Lung (tissue), 12 donors: ENCODE measurements around the gene TDRKH. TPM values are rescaled to one million over a fixed set of nuclear protein-coding genes. Genes with fewer than 3 reads are reported as not detected.

Experiments
- ATAC-seq: fragments of 200-7000 bp; cut with Tn5 transposase; one replicate; pipeline ENCODE4 v1.9.1; 2020; ENCODE audit warnings: moderate number of reproducible peaks; ENCODE audit not compliant: insufficient read depth, low FRiP score
- DNase-seq, 3 donors: peaks; one replicate each; pipeline ENCODE4 v3.0.0-alpha.2; 2013 to 2017
- H3K27ac ChIP-seq, 2 donors: one replicate each; pipeline ENCODE4 v1.5.1; 2013; ENCODE audit warnings: mild to moderate bottlenecking in 2 of 2, moderate library complexity in 2 of 2, control low read depth in 1 of 2, inconsistent platforms in 1 of 2, low read depth in 1 of 2, low read length in 1 of 2
- H3K27me3 ChIP-seq, 3 donors: one replicate each; pipeline ENCODE4 v1.5.1; 2013; ENCODE audit warnings: low read length in 2 of 3; ENCODE audit not compliant: control insufficient read depth in 3 of 3, insufficient read depth in 3 of 3
- H3K36me3 ChIP-seq, 4 donors: one replicate each; pipeline ENCODE4 v1.5.1; 2013; ENCODE audit warnings: low read length in 4 of 4, mild to moderate bottlenecking in 1 of 4, moderate library complexity in 1 of 4; ENCODE audit not compliant: control insufficient read depth in 4 of 4, insufficient read depth in 4 of 4
- H3K4me1 ChIP-seq, 5 donors: one replicate each; pipeline ENCODE4 v1.5.1; 2013; ENCODE audit warnings: low read length in 5 of 5, mild to moderate bottlenecking in 2 of 5, moderate library complexity in 1 of 5; ENCODE audit not compliant: control insufficient read depth in 5 of 5, insufficient read depth in 5 of 5
- H3K4me3 ChIP-seq: one replicate; pipeline ENCODE4 v1.5.1; 2013; ENCODE audit warnings: mild to moderate bottlenecking, control low read depth, moderate library complexity
- H3K9ac ChIP-seq, 2 donors: one replicate each; pipeline ENCODE4 v1.5.1; 2013; ENCODE audit warnings: low read length in 2 of 2, control low read depth in 1 of 2; ENCODE audit not compliant: insufficient read depth in 1 of 2
- H3K9me3 ChIP-seq, 4 donors: one replicate each; pipeline ENCODE4 v1.5.1; 2013; ENCODE audit warnings: low read length in 3 of 4, mild to moderate bottlenecking in 1 of 4, moderate library complexity in 1 of 4; ENCODE audit not compliant: control insufficient read depth in 4 of 4, insufficient read depth in 3 of 4
- WGBS, 2 donors: extraction: QIAGEN DNeasy Blood & Tissue Kit; methylation state at CpG; one replicate each; pipeline ENCODE4 v1.1.7; 2013; 5-methylcytosine and 5-hydroxymethylcytosine counted together
- polyA plus RNA-seq, 2 donors: library from polyadenylated mRNA; stranded (reverse); fragments of 200-250 nt; gene quantifications; one replicate each; pipeline ENCODE4 v1.2.1, GENCODE V29; 2013
- total RNA-seq, 2 donors: library from RNA; depleted of rRNA in 1 of 2; stranded (reverse); fragments of >200 nt in 1 of 2; gene quantifications; one replicate each; pipeline ENCODE4 v1.2.1, GENCODE V29; 2014 to 2021
- TF ChIP-seq, protein P1 (sequence below): IDR thresholded peaks from 2 replicates; pipeline ENCODE4 v1.5.1; 2012; ENCODE audit warnings: mild to moderate bottlenecking; ENCODE audit errors: control extremely low read depth, extremely low read depth
- donor health status: control.
- donor health status: control.
- donor health status: Bipolar disorder and iron deficiency.
- donor health status: healthy.
- donor health status: DM: yes; HTN: yes; CAD: no.

Gene TDRKH
- total and polyA plus RNA-seq, 4 donors, result 5.6 to 18.1 (median 8.8) TPM

- Histone ChIP-seq H3K4me1 (peaks cover 2 to 15% (median 7%) of the 10 kb centered on the region in 5 donors), H3K9me3 (no peaks in the 10 kb centered on the region), H3K27ac (peak overlapping the region; percentile 92 to 98), H3K36me3 (peaks cover 10 to 26% (median 12%) of the 10 kb centered on the region in 4 donors), H3K4me3 (peak overlapping the region; percentile 83), H3K9ac (peak overlapping the region; percentile 72 to 90), H3K27me3 (no peaks in the 10 kb centered on the region)
- no peak for DNase-seq
- WGBS, 2 donors, result 55 to 57% methylated on average over 10 of the region's 10 CpGs
- no peak for ATAC-seq
- TF ChIP-seq, protein P1, sequence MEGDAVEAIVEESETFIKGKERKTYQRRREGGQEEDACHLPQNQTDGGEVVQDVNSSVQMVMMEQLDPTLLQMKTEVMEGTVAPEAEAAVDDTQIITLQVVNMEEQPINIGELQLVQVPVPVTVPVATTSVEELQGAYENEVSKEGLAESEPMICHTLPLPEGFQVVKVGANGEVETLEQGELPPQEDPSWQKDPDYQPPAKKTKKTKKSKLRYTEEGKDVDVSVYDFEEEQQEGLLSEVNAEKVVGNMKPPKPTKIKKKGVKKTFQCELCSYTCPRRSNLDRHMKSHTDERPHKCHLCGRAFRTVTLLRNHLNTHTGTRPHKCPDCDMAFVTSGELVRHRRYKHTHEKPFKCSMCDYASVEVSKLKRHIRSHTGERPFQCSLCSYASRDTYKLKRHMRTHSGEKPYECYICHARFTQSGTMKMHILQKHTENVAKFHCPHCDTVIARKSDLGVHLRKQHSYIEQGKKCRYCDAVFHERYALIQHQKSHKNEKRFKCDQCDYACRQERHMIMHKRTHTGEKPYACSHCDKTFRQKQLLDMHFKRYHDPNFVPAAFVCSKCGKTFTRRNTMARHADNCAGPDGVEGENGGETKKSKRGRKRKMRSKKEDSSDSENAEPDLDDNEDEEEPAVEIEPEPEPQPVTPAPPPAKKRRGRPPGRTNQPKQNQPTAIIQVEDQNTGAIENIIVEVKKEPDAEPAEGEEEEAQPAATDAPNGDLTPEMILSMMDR, result no peak
Observed at GRCh38 chr1:151763990-151764389, 26.3 kb downstream of the TDRKH start.

DNA sequence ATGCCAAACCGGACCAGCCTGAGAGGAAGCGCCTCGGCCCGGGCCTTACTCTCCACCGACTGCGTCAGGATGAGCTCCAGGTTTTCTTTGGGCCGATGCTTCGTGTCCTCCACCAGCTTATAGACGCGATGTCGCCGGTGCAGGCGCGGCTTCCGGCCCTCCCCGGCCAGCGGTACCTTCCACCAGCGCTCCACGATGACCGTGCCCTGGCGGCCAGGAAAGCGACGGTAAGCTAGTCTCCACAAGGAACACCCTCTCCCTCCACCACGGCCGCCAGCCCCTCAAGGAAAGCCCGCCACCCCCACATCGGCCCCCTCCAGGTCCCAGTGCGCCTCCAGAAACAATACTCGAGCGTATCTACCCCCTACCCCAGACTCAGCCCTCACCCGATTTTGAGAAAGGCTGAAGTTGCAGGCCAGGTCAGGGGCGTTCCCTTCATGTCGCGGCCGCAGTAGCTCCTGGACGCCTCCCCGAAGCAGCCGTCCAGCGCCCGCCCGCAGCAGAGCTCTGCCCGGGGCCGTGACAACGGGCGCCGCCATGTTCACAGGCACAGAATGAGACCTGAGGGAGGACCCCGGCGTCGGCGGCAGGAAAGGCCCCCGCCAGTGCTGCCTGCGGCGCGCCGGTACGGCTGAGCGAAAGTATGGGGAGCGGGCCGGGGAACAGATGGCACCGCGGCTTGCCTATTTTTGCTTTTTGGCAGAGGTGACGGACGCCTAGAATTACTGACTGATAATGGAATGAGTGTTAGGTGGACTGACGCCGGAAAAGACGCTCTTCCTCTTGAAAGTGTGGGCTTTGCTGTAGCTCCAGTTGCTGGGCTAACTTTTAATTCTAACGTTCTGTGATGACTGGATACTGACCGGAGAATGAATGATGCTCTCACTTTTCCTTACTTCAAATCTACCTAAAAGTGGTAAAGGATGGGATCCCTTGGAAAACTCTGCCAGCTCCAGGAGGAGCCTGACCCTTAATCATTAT is 27.1 kb downstream of the TDRKH start, which contains the start of gene MRPL9:
MRPL9 (minus strand) TSS at position 556 of the 981 bp plus-strand sequence; CDS start at position 539, 17 bp downstream.
- DNase-seq (peak; percentile 85 to 89 (median 86)), ATAC-seq (peak; percentile 99)
- Histone ChIP-seq H3K4me1 (peaks cover 2 to 15% (median 7%) of the 10 kb centered on the region in 5 donors), H3K9me3 (no peaks in the 10 kb centered on the region), H3K4me3 (peak within 1 kb of the TSS; percentile 83), H3K27ac (peak within 1 kb of the TSS; percentile 92 to 98), H3K27me3 (no peaks in the 10 kb centered on the region), H3K36me3 (peaks cover 10 to 30% (median 12%) of the 10 kb centered on the region in 4 donors), H3K9ac (peak within 1 kb of the TSS; percentile 72 to 90)
- 0 to 1% methylated on average over 68 of the region's 68 CpGs for WGBS, 2 donors
- TF ChIP-seq, protein P1, result no peak

DNA sequence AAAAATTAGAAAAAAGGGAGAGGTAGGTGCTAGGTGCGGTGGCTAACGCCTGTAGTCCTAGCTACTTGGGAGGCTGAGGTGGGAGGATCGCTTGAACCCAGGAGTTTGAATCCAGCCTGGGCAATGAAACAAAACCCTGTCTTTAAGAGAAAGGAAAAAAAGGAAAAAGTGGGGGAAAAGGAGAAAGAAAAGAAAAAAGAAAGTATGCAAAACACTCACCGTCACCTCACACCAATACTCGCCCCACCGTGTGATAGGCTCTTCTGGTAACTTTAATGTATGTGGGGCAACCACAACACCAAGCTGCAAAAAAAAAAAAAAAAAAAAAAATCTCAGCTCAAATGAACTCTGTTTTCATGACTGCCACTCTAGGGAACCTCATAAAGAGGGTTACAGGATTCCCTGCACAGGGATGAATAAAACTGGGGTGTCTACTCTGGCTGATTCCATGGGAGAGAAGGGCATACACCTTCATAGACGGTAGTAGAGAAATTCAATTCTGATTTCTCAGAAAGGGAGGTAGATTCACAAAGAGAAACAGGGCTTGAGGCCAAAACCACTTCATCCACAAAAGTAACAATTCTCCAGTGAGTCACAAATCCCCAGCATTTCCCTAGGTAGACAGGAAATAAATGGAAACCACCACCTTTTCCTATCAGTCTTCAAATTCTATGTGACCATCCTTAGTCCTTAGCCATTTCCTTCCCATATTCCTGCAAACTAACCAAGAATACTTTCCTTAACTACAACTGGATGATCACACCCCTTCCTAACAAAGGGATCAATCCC is 29.5 kb downstream of the TDRKH start:
- DNase-seq (no peak), ATAC-seq (no peak)
- H3K4me1 ChIP-seq, result peaks cover 2 to 15% (median 7%) of the 10 kb centered on the region in 5 donors
- H3K4me3 ChIP-seq, result no peak overlapping the region
- no peaks in the 10 kb centered on the region for H3K27me3 ChIP-seq
- H3K27ac ChIP-seq, result no peak overlapping the region
- WGBS, 2 donors, result 80 to 95% methylated on average over 7 of the region's 7 CpGs
- no peak overlapping the region for H3K9ac ChIP-seq
- H3K36me3 ChIP-seq, result peaks cover 10 to 37% (median 15%) of the 10 kb centered on the region in 4 donors
- TF ChIP-seq, protein P1, result no peak
- H3K9me3 ChIP-seq, result no peaks in the 10 kb centered on the region
